C4-2B (cell line): Measurements from ENCODE around the gene PRR15L.
A peak's percentile ranks its signal among the peaks of the same experiment; 100 is the strongest.

Source experiments
- H3K27ac ChIP-seq: fragments of 450-650 bp; 2 replicates; pipeline ENCODE4 v1.5.1; 2017
- ZFX ChIP-seq: fragments of 450-650 bp; IDR thresholded peaks from 2 replicates; pipeline ENCODE4 v1.6.1; 2017
- TF ChIP-seq, protein P1 (sequence below): fragments of 450-650 bp; conservative IDR thresholded peaks from 2 replicates; pipeline ENCODE4 v1.5.1; 2017; ENCODE audit warnings: mild to moderate bottlenecking

The PRR15L gene

DNA sequence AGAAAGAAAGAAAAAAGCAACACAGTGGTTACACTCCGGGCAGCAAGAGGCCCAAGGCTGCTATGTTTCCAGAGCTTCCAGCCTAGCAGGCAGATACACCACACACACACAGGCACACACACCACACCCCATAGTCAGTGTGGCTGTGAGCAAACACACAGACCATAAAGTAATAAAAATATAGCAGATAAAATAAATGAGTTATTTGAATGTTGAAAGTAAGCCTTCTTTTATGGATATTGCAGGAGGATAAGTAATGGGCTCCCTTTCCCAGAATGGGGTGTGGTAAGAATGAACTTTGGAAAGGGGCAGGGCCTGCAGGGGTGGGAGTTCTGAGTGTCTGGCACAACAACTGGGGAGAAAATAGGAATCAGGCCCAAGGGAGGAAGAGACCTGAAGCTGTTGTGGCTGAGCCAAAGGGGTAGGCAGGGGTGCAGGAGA, 8.4 kb upstream of the PRR15L start:
- TF ChIP-seq, protein P1, sequence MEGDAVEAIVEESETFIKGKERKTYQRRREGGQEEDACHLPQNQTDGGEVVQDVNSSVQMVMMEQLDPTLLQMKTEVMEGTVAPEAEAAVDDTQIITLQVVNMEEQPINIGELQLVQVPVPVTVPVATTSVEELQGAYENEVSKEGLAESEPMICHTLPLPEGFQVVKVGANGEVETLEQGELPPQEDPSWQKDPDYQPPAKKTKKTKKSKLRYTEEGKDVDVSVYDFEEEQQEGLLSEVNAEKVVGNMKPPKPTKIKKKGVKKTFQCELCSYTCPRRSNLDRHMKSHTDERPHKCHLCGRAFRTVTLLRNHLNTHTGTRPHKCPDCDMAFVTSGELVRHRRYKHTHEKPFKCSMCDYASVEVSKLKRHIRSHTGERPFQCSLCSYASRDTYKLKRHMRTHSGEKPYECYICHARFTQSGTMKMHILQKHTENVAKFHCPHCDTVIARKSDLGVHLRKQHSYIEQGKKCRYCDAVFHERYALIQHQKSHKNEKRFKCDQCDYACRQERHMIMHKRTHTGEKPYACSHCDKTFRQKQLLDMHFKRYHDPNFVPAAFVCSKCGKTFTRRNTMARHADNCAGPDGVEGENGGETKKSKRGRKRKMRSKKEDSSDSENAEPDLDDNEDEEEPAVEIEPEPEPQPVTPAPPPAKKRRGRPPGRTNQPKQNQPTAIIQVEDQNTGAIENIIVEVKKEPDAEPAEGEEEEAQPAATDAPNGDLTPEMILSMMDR: no peak
- no peak for TF ChIP-seq ZFX
- H3K27ac ChIP-seq: no peak overlapping the region

DNA sequence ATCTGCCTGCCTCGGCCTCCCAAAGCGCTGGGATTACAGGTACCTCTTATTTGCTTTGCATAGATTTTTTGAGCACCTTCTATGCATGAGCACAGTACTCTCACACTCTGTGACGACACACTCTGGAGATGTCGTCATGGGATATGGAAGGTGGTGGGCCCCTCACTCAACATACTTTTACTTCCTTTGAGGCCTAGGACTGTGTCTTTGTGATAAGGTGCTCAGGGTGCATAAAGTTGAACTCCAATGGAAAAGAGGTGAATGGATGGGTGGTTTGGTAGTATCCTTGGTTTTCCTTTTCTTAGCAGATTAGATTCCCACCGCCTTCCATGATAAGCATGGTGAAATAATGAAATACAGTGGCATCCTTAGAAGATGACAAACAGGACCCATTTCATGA, 7.2 kb upstream of the PRR15L start:
- no peak overlapping the region for H3K27ac ChIP-seq
- TF ChIP-seq, protein P1: no peak
- TF ChIP-seq ZFX: no peak

DNA sequence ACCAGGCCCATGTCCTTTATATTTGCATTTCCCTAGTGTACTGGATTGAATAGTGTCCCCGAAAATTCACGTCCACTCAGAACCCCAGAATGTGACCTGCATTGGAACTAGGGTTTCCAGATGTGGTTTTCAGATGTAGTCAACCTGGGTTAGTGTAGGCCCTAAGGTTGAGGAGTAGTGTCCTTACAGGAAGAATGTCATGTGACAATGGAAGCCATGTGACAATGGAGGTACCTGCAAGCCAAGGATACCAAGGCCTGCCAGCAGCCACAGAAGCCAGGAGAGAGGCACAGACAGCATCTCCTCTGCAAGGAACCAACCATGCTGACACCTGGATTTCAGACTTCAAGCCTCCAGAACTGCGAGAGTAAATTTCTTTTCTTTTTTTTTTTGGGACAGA, 5.2 kb upstream of the PRR15L start:
- TF ChIP-seq, protein P1: no peak
- no peak for TF ChIP-seq ZFX

DNA sequence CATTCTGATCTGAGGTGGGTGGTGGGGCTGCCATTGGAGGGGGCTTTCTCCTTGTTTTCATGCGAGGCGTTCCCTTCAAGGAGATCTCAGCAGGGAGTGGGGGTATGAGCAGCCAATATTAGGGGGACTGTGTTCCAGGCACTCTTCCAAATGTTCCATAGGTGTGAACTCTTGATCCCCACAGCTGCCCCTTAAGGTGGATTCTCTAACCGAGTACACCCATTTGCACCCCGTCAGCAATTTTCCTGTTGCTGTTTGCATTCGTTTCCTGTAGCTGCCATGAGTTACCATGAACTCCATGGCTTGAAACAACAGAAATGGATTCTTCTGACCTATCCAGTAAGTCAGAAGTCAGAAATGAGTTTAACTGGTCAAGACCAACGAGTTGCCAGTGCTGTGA, 3.7 kb upstream of the PRR15L start:
- TF ChIP-seq, protein P1: no peak
- TF ChIP-seq ZFX: no peak
- H3K27ac ChIP-seq: no peak overlapping the region

More for the DNA sequence above, 5.2 kb upstream of the PRR15L start:
- H3K27ac ChIP-seq: no peak overlapping the region

DNA sequence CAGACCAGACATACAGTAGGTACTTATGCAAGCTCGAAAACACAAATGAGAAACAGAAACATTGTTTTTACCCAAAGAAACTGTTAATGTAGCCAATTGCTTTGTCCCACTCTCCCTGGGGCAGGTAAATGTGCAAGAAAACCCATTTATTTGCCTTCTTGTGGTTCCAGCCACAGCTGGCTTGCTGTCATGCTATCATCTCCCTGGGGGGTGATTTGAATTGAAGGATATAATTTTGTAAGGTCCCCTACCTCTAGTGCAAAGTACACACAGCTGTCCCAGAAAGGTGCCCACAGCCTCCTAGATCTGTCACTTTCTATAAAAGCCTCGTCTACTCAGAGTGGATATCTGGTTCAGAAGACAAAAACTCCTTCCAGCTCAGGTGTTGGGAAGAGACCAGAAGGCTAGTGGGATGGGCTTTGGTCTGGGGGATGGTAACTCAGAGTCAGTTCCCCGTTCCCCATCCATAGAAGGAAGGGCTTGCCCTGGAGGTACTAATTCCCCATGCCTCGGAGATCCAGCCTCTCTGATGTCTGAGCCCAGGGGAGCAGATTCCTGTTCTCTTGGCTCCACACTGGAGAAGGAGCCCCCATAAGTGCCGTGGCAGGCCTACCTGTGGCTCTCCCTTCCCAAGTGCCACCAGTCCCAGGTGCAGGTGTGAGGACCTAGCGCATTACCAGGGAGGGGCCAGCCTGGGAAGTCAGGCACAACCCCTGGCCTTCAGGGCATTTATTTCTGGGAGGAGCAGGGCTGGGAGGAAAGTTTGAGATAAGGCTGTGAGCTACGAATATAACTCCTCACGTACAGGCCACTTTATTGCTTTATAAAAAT, 2.4 kb upstream of the PRR15L start:
- TF ChIP-seq, protein P1: no peak
- no peak for TF ChIP-seq ZFX

DNA sequence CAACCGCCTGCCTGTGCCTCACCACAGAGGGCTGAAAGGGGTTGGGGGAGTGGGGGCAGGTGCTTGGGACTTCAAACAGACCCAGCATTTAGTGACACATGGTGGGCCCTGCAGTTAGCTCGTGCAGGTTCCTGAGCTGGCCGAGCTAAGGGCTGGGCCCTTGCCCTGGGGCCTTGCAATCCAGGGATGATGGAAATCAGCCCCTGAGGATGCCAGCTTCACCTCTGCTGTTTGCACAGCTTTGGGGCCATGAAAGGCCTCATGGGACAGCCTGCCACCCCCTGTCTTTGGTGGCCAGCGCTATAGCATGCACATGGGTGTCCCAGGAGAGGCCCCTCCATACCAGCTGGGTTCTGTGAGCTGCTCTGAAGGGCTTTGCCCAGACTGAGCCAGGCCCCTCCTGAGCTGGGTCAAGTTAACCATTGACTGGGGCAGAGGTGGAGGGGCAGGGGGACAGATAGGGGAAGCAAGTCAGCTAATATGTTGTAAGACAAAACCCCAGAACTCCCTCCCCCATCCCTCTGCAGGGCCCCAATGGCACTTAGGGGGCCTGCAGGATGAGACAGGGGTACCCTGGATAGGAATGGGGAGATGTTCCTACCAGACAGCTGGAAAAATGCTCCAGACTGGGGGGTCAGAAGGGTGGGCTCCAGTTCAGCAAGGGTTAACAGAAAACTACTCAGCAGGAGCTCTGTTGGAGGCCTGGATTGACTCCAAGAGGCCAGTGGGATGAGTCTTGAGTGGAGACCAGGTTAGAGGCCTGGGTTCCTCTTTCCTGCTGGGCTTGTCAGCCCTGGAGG, 692 bp downstream of the PRR15L start:
- TF ChIP-seq, protein P1: no peak
- no peak; the same call in 1 of the 2 replicates for TF ChIP-seq ZFX

More for the DNA sequence above, 2.4 kb upstream of the PRR15L start:
- no peak overlapping the region for H3K27ac ChIP-seq

More for the DNA sequence above, 692 bp downstream of the PRR15L start:
- peak overlapping the region; percentile 96 for H3K27ac ChIP-seq
